ENCODE data around the gene PHGDH.
"Not testable (repeated sequence)": the region's sequence is repeated elsewhere in the genome, so short reads cannot be mapped to it uniquely, and the experiment has no call there.

- TF ChIP-seq FOXM1 (IDR thresholded peaks at IDR 0.05; ENCODE audit: borderline replicate concordance); SP1 (IDR thresholded peaks at IDR 0.05); NFRKB (IDR thresholded peaks at IDR 0.05); SUZ12 (IDR thresholded peaks at IDR 0.05); FOXA1 (IDR thresholded peaks at IDR 0.05); BHLHE40 (IDR thresholded peaks at IDR 0.05; ENCODE audit: borderline replicate concordance); L3MBTL2 (conservative IDR thresholded peaks at IDR 0.05); ZNF384 (IDR thresholded peaks at IDR 0.05); FOXK2 (IDR thresholded peaks at IDR 0.05); HDGF (IDR thresholded peaks at IDR 0.05; ENCODE audit: borderline replicate concordance); ELF4 (IDR thresholded peaks at IDR 0.05): not testable (repeated sequence)
- TF ChIP-seq, protein P1, sequence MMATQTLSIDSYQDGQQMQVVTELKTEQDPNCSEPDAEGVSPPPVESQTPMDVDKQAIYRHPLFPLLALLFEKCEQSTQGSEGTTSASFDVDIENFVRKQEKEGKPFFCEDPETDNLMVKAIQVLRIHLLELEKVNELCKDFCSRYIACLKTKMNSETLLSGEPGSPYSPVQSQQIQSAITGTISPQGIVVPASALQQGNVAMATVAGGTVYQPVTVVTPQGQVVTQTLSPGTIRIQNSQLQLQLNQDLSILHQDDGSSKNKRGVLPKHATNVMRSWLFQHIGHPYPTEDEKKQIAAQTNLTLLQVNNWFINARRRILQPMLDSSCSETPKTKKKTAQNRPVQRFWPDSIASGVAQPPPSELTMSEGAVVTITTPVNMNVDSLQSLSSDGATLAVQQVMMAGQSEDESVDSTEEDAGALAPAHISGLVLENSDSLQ (IDR thresholded peaks at IDR 0.05): not testable (repeated sequence)
Measured at GRCh38 chr1:119711356-119711803, 354 bp upstream of the PHGDH start.
